Embryonic facial prominence (tissue), 1 donor: ENCODE measurements around the gene EPB41L2.

ENCODE experiments used
- DNase-seq: peaks from one replicate; pipeline ENCODE4 v3.0.0-alpha.2; 2016; ENCODE audit errors: extremely low spot score

Gene EPB41L2

GRCh38 chr6:130869681-130870080 is 193.4 kb downstream of the EPB41L2 start:
- DNase-seq: no peak

- DNase-seq: no peak
Observed at GRCh38 chr6:130865793-130866192, 197.3 kb downstream of the EPB41L2 start.

GRCh38 chr6:130864344-130864743 is 198.7 kb downstream of the EPB41L2 start:
- no peak for DNase-seq

- no peak for DNase-seq
Observed at GRCh38 chr6:130863415-130864230, 199.4 kb downstream of the EPB41L2 start.

- DNase-seq: no peak
Observed at GRCh38 chr6:130862370-130862769, 200.7 kb downstream of the EPB41L2 start.

GRCh38 chr6:130859161-130859867 is 203.7 kb downstream of the EPB41L2 start:
- no peak for DNase-seq

GRCh38 chr6:130858498-130859160 is 204.4 kb downstream of the EPB41L2 start:
- no peak for DNase-seq

- no peak for DNase-seq
Observed at GRCh38 chr6:130858054-130858453, 205.0 kb downstream of the EPB41L2 start.

GRCh38 chr6:130853555-130854183 is 209.4 kb downstream of the EPB41L2 start:
- no peak for DNase-seq

- no peak for DNase-seq
Observed at GRCh38 chr6:130852844-130853554, 210.0 kb downstream of the EPB41L2 start.

GRCh38 chr6:130851026-130851425 is 212.0 kb downstream of the EPB41L2 start:
- no peak for DNase-seq

GRCh38 chr6:130849594-130849993 is 213.5 kb downstream of the EPB41L2 start:
- no peak for DNase-seq

- no peak for DNase-seq
Observed at GRCh38 chr6:130848945-130849344, 214.1 kb downstream of the EPB41L2 start.

GRCh38 chr6:130847001-130847910 is 215.8 kb downstream of the EPB41L2 start:
- no peak for DNase-seq

- DNase-seq: no peak
Observed at GRCh38 chr6:130846501-130846900, 216.5 kb downstream of the EPB41L2 start.

GRCh38 chr6:130843575-130844320 is 219.3 kb downstream of the EPB41L2 start:
- DNase-seq: no peak

GRCh38 chr6:130841128-130841728 is 221.8 kb downstream of the EPB41L2 start:
- no peak for DNase-seq

- no peak for DNase-seq
Observed at GRCh38 chr6:130840050-130840449, 223.0 kb downstream of the EPB41L2 start.

- no peak for DNase-seq
Observed at GRCh38 chr6:130839379-130839778, 223.7 kb downstream of the EPB41L2 start.
